PC-3 (cell line): ENCODE results near the gene PEX19.

Experiments
- EZH2 ChIP-seq: fragments of 300-600 bp; sonication (generic); IDR thresholded peaks from one replicate; pipeline ENCODE4 v1.6.1; 2017; ENCODE audit warnings: antibody characterized with exemption, mild to moderate bottlenecking, low read length; ENCODE audit not compliant: unreplicated experiment
- EZH2phosphoT487 ChIP-seq: fragments of 300-600 bp; sonication (generic); IDR thresholded peaks from 2 replicates; pipeline ENCODE4 v1.6.1; 2018; ENCODE audit warnings: mild to moderate bottlenecking, antibody characterized with exemption, low read length, borderline replicate concordance
- TF ChIP-seq, protein P1 (sequence below): fragments of 300-600 bp; sonication (generic); conservative IDR thresholded peaks from 2 replicates; pipeline ENCODE4 v1.5.1; 2017; ENCODE audit warnings: antibody characterized with exemption, low read depth, mild to moderate bottlenecking, low read length

DNA sequence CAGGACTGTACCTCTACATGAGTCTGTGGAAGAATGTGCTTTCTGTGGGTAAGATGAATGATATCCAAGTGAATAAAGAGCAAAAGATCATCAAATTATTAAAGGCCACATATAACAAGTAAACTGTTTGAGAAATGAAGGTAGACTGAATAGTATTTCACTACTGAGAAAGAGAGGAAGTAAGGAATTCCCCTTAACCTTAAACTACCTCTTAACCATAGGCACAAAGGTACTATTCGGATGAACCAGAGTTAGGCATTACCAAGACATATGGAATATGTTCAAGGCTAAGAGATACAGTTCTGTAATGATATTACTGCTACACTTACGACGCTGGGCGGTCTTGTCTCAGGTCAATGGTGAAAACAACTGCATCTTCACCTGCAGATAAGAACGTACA, 48.1 kb downstream of the PEX19 start:
- no peak for TF ChIP-seq EZH2
- TF ChIP-seq, protein P1, sequence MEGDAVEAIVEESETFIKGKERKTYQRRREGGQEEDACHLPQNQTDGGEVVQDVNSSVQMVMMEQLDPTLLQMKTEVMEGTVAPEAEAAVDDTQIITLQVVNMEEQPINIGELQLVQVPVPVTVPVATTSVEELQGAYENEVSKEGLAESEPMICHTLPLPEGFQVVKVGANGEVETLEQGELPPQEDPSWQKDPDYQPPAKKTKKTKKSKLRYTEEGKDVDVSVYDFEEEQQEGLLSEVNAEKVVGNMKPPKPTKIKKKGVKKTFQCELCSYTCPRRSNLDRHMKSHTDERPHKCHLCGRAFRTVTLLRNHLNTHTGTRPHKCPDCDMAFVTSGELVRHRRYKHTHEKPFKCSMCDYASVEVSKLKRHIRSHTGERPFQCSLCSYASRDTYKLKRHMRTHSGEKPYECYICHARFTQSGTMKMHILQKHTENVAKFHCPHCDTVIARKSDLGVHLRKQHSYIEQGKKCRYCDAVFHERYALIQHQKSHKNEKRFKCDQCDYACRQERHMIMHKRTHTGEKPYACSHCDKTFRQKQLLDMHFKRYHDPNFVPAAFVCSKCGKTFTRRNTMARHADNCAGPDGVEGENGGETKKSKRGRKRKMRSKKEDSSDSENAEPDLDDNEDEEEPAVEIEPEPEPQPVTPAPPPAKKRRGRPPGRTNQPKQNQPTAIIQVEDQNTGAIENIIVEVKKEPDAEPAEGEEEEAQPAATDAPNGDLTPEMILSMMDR: no peak
- no peak for TF ChIP-seq EZH2phosphoT487
